ENCODE results near the gene PFDN4.

The PFDN4 gene

GRCh38 chr20:54167909-54168872 is 39.7 kb upstream of the PFDN4 start:
- DNase-seq (ENCODE audit: insufficient read length, low spot score): no peak

GRCh38 chr20:54168961-54169862 is 38.7 kb upstream of the PFDN4 start:
- no peak for TF ChIP-seq POLR2A (IDR thresholded peaks at IDR 0.05; ENCODE audit: low read depth, low read length)
- DNase-seq (ENCODE audit: insufficient read length, low spot score) (no peak), FAIRE-seq (no peak)

More at GRCh38 chr20:54167909-54168872, 39.7 kb upstream of the PFDN4 start:
- TF ChIP-seq POLR2A (IDR thresholded peaks at IDR 0.05; ENCODE audit: low read depth, low read length): no peak
- no peak for FAIRE-seq

- no peak for TF ChIP-seq POLR2A (IDR thresholded peaks at IDR 0.05; ENCODE audit: low read depth, low read length)
- DNase-seq (ENCODE audit: insufficient read length, low spot score): no peak
- no peak for FAIRE-seq
Measured at GRCh38 chr20:54170026-54170471, 37.8 kb upstream of the PFDN4 start.

GRCh38 chr20:54170963-54171362 is 36.9 kb upstream of the PFDN4 start:
- no peak for FAIRE-seq
- no peak for TF ChIP-seq POLR2A (IDR thresholded peaks at IDR 0.05; ENCODE audit: low read depth, low read length)

GRCh38 chr20:54172532-54172855 is 35.4 kb upstream of the PFDN4 start:
- DNase-seq (ENCODE audit: insufficient read length, low spot score) (no peak), FAIRE-seq (no peak)
- TF ChIP-seq POLR2A (IDR thresholded peaks at IDR 0.05; ENCODE audit: low read depth, low read length): no peak

More at GRCh38 chr20:54170963-54171362, 36.9 kb upstream of the PFDN4 start:
- DNase-seq (ENCODE audit: insufficient read length, low spot score): no peak

GRCh38 chr20:54172856-54173652 is 34.8 kb upstream of the PFDN4 start:
- TF ChIP-seq POLR2A (IDR thresholded peaks at IDR 0.05; ENCODE audit: low read depth, low read length): no peak
- DNase-seq (ENCODE audit: insufficient read length, low spot score) (no peak), FAIRE-seq (no peak)

GRCh38 chr20:54173653-54174456 is 34.0 kb upstream of the PFDN4 start, which contains the start of gene CYP24A1:
Gene CYP24A1, minus strand, starts transcription at chr20:54173986. Its CDS starts 407 bp downstream, at chr20:54173579.
- DNase-seq (ENCODE audit: insufficient read length, low spot score): peak; percentile 55
- TF ChIP-seq POLR2A (IDR thresholded peaks at IDR 0.05; ENCODE audit: low read depth, low read length): no peak
- FAIRE-seq: no peak

GRCh38 chr20:54174457-54175175 is 33.3 kb upstream of the PFDN4 start:
- DNase-seq (ENCODE audit: insufficient read length, low spot score) (no peak), FAIRE-seq (no peak)
- TF ChIP-seq POLR2A (IDR thresholded peaks at IDR 0.05; ENCODE audit: low read depth, low read length): no peak

GRCh38 chr20:54176610-54177009 is 31.3 kb upstream of the PFDN4 start:
- no peak for DNase-seq (ENCODE audit: insufficient read length, low spot score)
- TF ChIP-seq POLR2A (IDR thresholded peaks at IDR 0.05; ENCODE audit: low read depth, low read length): no peak
- no peak for FAIRE-seq

- no peak for TF ChIP-seq POLR2A (IDR thresholded peaks at IDR 0.05; ENCODE audit: low read depth, low read length)
- FAIRE-seq (no peak), DNase-seq (ENCODE audit: insufficient read length, low spot score) (no peak)
Measured at GRCh38 chr20:54177378-54177777, 30.5 kb upstream of the PFDN4 start.

- FAIRE-seq (no peak), DNase-seq (ENCODE audit: insufficient read length, low spot score) (no peak)
- TF ChIP-seq POLR2A (IDR thresholded peaks at IDR 0.05; ENCODE audit: low read depth, low read length): no peak
Measured at GRCh38 chr20:54178256-54178655, 29.6 kb upstream of the PFDN4 start.

- DNase-seq (ENCODE audit: insufficient read length, low spot score) (no peak), FAIRE-seq (no peak)
- TF ChIP-seq POLR2A (IDR thresholded peaks at IDR 0.05; ENCODE audit: low read depth, low read length): no peak
Measured at GRCh38 chr20:54179946-54180345, 27.9 kb upstream of the PFDN4 start.
